Thyroid gland (tissue), 4 donors: ENCODE measurements around the gene GFRA4. TPM values are rescaled to one million over a fixed set of nuclear protein-coding genes. Genes with fewer than 3 reads are reported as not detected.

Experiments used
- DNase-seq, 2 donors: peaks; one replicate each; pipeline ENCODE4 v3.0.0-alpha.2; 2019
- H3K27ac ChIP-seq, 3 donors: fragments of 200-600 bp; sonication (generic); 1 replicate in 2 of 3; 2 replicates in 1 of 3; pipeline ENCODE4 v1.5.1; 2016 to 2019; ENCODE audit warnings: mild to moderate bottlenecking in 1 of 3, moderate library complexity in 1 of 3
- H3K27me3 ChIP-seq: fragments of 200-600 bp; sonication (generic); one replicate; pipeline ENCODE4 v1.5.1; 2019
- H3K36me3 ChIP-seq, 2 donors: fragments of 200-600 bp; sonication (generic); one replicate each; pipeline ENCODE4 v1.5.1; 2016 to 2019
- H3K4me1 ChIP-seq, 2 donors: fragments of 200-600 bp; sonication (generic); one replicate each; pipeline ENCODE4 v1.5.1; 2017 to 2019
- H3K4me3 ChIP-seq, 3 donors: fragments of 200-600 bp; sonication (generic); replicated peaks in 1 of 3; 1 replicate in 2 of 3; 2 replicates in 1 of 3; pipeline ENCODE4 v1.5.1; 2016; ENCODE audit warnings: mild to moderate bottlenecking in 1 of 3
- H3K9me3 ChIP-seq: fragments of 200-600 bp; sonication (generic); one replicate; pipeline ENCODE4 v1.5.1; 2017
- POLR2A ChIP-seq, 2 donors: fragments of 450-650 bp; IDR thresholded peaks; one replicate each; pipeline ENCODE4 v1.6.1; 2017; ENCODE audit warnings: antibody characterized with exemption in 2 of 2, mild to moderate bottlenecking in 2 of 2, moderate library complexity in 1 of 2
- WGBS, 2 donors: methylation state at CpG; one replicate each; pipeline ENCODE4 v1.1.5; 2017; 5-methylcytosine and 5-hydroxymethylcytosine counted together
- intact Hi-C: fragments of 100-400 bp; cut with DNase I; formaldehyde crosslinking; loops from one replicate; pipeline ENCODE4 v1.15.1; 2023
- total RNA-seq, 4 donors: library from RNA; depleted of rRNA; stranded (reverse); fragments of >200 nt; gene quantifications; one replicate each; pipeline ENCODE4 v1.2.3, GENCODE V29; 2016
- TF ChIP-seq, protein P1 (sequence below), 6 experiments: fragments of 200-600 bp in 3 of 6; fragments of 450-650 bp in 3 of 6; sonication (generic) in 3 of 6; IDR thresholded peaks; one replicate each; pipeline ENCODE4 v1.5.1; 2016 to 2019; ENCODE audit warnings: antibody characterized with exemption in 6 of 6, mild to moderate bottlenecking in 2 of 6, inconsistent platforms in 1 of 6, moderate library complexity in 1 of 6

GFRA4 gene
- total RNA-seq, 4 donors from 2014 or later: 0.81 to 3.0 (median 3.0) TPM; not detected in 1

DNA sequence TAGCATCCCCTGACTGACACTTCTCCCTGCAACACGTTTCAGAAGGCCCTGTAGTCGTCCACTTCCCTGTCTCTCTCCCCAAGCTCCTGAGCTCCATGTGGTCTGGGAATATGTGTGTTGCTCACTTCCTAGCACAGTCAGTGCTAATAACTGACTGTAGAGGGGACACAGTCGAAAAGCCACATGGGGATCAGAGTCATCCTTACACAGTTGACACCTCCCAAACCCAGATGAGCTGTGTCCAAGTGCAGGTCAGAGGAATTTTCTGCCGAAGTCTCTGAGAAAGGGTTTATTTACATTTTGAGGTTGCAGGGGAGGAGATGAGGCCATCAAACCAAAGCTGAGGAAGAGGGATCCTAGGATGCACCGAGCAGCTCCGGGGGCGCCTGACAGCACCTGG, 22.1 kb upstream of the GFRA4 start:
- no peak for DNase-seq
- H3K4me3 ChIP-seq: no peak overlapping the region
- no peaks in the 10 kb centered on the region for H3K27me3 ChIP-seq
- intact Hi-C loops: no loop called here
- TF ChIP-seq, protein P1, sequence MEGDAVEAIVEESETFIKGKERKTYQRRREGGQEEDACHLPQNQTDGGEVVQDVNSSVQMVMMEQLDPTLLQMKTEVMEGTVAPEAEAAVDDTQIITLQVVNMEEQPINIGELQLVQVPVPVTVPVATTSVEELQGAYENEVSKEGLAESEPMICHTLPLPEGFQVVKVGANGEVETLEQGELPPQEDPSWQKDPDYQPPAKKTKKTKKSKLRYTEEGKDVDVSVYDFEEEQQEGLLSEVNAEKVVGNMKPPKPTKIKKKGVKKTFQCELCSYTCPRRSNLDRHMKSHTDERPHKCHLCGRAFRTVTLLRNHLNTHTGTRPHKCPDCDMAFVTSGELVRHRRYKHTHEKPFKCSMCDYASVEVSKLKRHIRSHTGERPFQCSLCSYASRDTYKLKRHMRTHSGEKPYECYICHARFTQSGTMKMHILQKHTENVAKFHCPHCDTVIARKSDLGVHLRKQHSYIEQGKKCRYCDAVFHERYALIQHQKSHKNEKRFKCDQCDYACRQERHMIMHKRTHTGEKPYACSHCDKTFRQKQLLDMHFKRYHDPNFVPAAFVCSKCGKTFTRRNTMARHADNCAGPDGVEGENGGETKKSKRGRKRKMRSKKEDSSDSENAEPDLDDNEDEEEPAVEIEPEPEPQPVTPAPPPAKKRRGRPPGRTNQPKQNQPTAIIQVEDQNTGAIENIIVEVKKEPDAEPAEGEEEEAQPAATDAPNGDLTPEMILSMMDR (IDR thresholded peaks at IDR 0.05): no peak
- TF ChIP-seq POLR2A (IDR thresholded peaks at IDR 0.05): no peak
- H3K9me3 ChIP-seq: no peaks in the 10 kb centered on the region
- no peak overlapping the region for H3K27ac ChIP-seq
- H3K36me3 ChIP-seq: no peaks in the 10 kb centered on the region
- WGBS, 2 donors: 62 to 85% methylated on average over 7 of the region's 7 CpGs
- H3K4me1 ChIP-seq: peaks cover 23 to 33% of the 10 kb centered on the region in 2 donors

DNA sequence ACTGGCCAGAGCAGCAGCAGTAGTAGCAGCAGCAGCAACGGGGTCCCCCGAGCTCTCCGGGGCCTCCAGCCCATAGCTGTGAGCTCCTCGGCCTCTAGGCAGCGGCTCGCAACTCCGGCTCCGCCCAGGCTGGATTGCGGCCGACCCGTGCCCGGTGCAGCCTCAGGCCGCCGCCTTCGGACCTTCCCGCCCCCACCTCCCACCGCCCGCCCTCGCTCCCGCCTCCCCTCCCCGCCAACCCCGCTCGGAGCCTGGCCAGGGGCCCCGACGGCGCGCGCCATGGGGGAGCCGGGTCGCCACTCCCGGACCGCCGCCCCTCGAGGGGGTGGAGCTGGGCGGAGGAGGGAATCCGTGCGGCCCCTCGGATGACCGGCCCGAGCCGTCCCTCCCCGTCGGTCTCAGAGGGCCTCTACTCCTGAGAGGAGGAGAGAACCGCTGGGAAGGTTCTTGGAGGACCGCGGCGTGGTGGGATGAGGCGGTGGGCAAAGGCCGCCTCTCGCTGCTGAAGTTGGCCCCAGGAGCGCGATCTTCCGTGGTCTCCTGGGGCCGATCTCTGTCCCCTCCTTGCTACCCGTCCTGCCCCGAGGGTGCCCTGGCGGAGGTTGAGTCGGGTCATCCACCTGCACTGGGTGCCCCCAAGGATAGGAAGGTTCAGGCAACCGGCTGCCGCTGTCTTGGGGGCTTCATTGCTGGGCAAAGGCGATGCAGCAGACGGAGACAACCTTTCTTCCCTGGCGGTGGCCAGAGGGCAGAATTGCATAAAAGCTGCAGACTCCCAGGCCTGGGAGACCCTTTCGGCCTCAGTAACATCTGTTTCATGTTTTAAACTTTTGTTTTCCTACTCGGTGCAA, 19.0 kb upstream of the GFRA4 start, which contains the start of gene ADAM33:
Gene ADAM33 (minus strand): TSS at position 80 of the 851 bp plus-strand sequence. CDS start 6 bp downstream, at position 74.
- no peak for TF ChIP-seq POLR2A (IDR thresholded peaks at IDR 0.05)
- TF ChIP-seq, protein P1 (IDR thresholded peaks at IDR 0.05): no peak
- H3K27ac ChIP-seq: peak within 1 kb of the TSS; percentile 12 to 71 (median 70)
- 34% methylated on average over 14 to 25 of the region's 65 CpGs for WGBS, 2 donors
- H3K36me3 ChIP-seq: no peaks in the 10 kb centered on the region
- H3K27me3 ChIP-seq: no peaks in the 10 kb centered on the region
- peak; percentile 58 for DNase-seq
- intact Hi-C loops: no loop called here
- H3K4me3 ChIP-seq: peak within 1 kb of the TSS in 2 of 3 donors; percentile 28 to 52
- H3K9me3 ChIP-seq: no peaks in the 10 kb centered on the region
- H3K4me1 ChIP-seq: peaks cover 19 to 39% of the 10 kb centered on the region in 2 donors

DNA sequence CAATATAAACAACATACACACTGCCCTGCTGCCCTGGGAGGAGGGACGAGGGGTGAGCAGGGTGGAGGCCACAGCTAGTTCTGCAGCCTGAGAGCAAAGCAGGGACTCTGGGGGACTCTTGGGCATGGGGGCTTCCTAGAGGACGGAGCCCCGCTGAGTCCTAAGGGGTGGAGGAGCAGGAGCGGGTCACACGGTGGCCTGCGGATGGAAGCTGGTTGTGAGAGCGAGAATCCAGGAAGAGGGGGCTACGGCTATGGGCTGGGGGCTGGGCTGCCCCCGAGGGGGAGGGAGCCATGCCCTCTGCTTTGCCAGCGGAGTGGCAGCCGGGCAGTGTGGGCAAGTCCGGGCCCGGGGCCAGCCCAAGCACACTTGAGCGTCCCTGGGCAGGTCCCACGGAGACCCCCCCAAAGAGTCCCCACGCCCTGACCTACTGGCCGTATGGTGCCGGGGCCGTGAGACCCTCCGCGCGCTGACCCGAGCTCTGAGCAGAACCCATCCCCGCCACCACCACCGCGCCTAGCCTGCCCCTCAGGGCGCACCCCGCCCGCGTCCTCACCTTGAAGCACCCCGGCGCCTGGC, 18.2 kb upstream of the GFRA4 start:
- intact Hi-C loops: no loop called here
- H3K36me3 ChIP-seq: no peaks in the 10 kb centered on the region
- DNase-seq: no peak
- H3K9me3 ChIP-seq: no peaks in the 10 kb centered on the region
- peaks cover 19 to 38% of the 10 kb centered on the region in 2 donors for H3K4me1 ChIP-seq
- 5 to 46% methylated on average over 9 to 20 of the region's 32 CpGs for WGBS, 2 donors
- H3K27me3 ChIP-seq: no peaks in the 10 kb centered on the region
- TF ChIP-seq POLR2A (IDR thresholded peaks at IDR 0.05): no peak
- TF ChIP-seq, protein P1 (IDR thresholded peaks at IDR 0.05): no peak
- H3K27ac ChIP-seq: peak overlapping the region; percentile 12 to 71 (median 70)
- H3K4me3 ChIP-seq: peak overlapping the region in 2 of 3 donors; percentile 28 to 52

DNA sequence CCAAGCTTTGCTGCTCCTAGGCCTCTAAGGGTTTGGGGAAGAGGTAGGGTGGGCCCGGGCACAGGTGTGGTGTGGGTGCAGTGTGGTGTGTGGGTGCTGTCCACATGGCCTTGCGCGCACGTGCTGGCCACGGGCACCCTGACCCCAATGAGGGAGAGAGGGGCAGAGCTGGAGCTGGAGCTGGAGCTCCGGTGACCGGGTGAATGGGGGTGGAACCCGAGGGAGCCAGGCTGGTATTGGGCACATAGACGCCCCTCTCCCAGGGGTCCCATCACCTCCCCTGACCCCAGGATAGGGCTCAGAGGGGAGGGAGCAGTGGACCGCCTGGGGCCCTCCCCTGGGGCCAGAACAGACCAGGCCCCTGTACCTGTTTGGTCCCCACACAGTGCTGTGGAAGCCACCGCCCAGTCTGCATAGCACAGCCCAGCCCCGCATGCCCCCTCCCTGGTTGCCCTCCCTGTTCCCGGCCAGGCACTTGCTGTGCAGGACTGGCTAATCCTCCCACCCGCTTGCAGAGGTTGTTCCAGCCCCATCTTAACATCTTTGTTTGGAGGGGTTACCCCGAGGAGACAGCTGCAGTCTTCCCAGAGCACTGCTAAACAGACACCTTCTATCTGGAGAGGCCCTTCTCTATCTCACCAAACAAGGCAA, 17.6 kb upstream of the GFRA4 start:
- Histone ChIP-seq H3K27me3 (no peaks in the 10 kb centered on the region), H3K9me3 (no peaks in the 10 kb centered on the region), H3K4me1 (peaks cover 16 to 36% of the 10 kb centered on the region in 2 donors), H3K27ac (peak overlapping the region in 2 of 3 donors; percentile 70 to 71), H3K4me3 (peak overlapping the region in 1 of 3 donors; percentile 52), H3K36me3 (no peaks in the 10 kb centered on the region)
- no peak for DNase-seq
- no peak for TF ChIP-seq POLR2A (IDR thresholded peaks at IDR 0.05)
- TF ChIP-seq, protein P1 (IDR thresholded peaks at IDR 0.05): no peak
- 77 to 79% methylated on average over 11 to 14 of the region's 15 CpGs for WGBS, 2 donors
- intact Hi-C loops: no loop called here
